Endothelial cell of umbilical vein (primary cell): ENCODE results near the gene DOCK8.

ENCODE experiments used
- CTCF ChIP-seq, 2 donors: IDR thresholded peaks; 1 replicate in 1 of 2; 2 replicates in 1 of 2; pipeline ENCODE4 v1.5.1; 2011; ENCODE audit warnings: low read length in 2 of 2, mild to moderate bottlenecking in 2 of 2, moderate library complexity in 2 of 2, control low read depth in 1 of 2, inconsistent platforms in 1 of 2, low read depth in 1 of 2; ENCODE audit not compliant: insufficient read depth in 1 of 2; ENCODE audit errors: extremely low read depth in 1 of 2
- EZH2 ChIP-seq: IDR thresholded peaks from 2 replicates; pipeline ENCODE4 v1.6.1; 2012; ENCODE audit warnings: borderline replicate concordance, low read depth, mild to moderate bottlenecking, moderate library complexity, low read length, inconsistent platforms; ENCODE audit not compliant: severe bottlenecking
- MAX ChIP-seq: IDR thresholded peaks from 2 replicates; pipeline ENCODE4 v1.6.1; 2011; ENCODE audit not compliant: insufficient read depth, insufficient read length
- POLR2A ChIP-seq: IDR thresholded peaks from 2 replicates; pipeline ENCODE4 v1.6.1; 2012; ENCODE audit warnings: low read depth, mild to moderate bottlenecking, control low read depth, low read length

- TF ChIP-seq CTCF (IDR thresholded peaks at IDR 0.05; ENCODE audit: extremely low read depth in 1 of 2, insufficient read depth in 1 of 2, low read depth in 1 of 2, low read length in 2 of 2), result no peak
- TF ChIP-seq EZH2, result no peak
- no peak for TF ChIP-seq POLR2A
- TF ChIP-seq MAX, result no peak
These were observed 148.1 kb downstream of the DOCK8 start for GRCh38 chr9:362561-363273.
